A549 (cell line): ENCODE measurements around the gene EHD3.

ENCODE experiments used
- BCL3 ChIP-seq: fragments of >200 bp; sonication (Bioruptor Twin); formaldehyde crosslinking; IDR thresholded peaks from 3 replicates; pipeline ENCODE4 v1.6.1; 2016
- CBX2 ChIP-seq: fragments of 200-600 bp; sonication (generic); IDR thresholded peaks from 2 replicates; pipeline ENCODE4 v1.6.1; 2016; ENCODE audit warnings: low read depth, mild to moderate bottlenecking, borderline replicate concordance
- CTCF ChIP-seq: fragments of >200 bp; sonication (Bioruptor Twin); formaldehyde crosslinking; IDR thresholded peaks from 3 replicates; pipeline ENCODE4 v1.5.1; 2016
- E2F6 ChIP-seq: IDR thresholded peaks from 2 replicates; pipeline ENCODE4 v1.6.1; 2012; ENCODE audit warnings: low read depth, borderline replicate concordance
- EHMT2 ChIP-seq: fragments of 200-600 bp; sonication (generic); IDR thresholded peaks from 2 replicates; pipeline ENCODE4 v1.6.1; 2016; ENCODE audit warnings: antibody characterized with exemption, low read depth, mild to moderate bottlenecking, moderate library complexity
- ESRRA ChIP-seq: fragments of 150-350 bp; IDR thresholded peaks from 2 replicates; pipeline ENCODE4 v1.6.1; 2014; ENCODE audit warnings: mild to moderate bottlenecking, low read length, borderline replicate concordance
- HDAC2 ChIP-seq: fragments of 200-600 bp; sonication (generic); IDR thresholded peaks from 2 replicates; pipeline ENCODE4 v1.6.1; 2016
- HMGXB4 ChIP-seq: fragments of 250-450 bp; sonication (Bioruptor Pico); IDR thresholded peaks from 2 replicates; pipeline ENCODE4 v1.5.0; 2021; ENCODE audit warnings: mild to moderate bottlenecking, moderate library complexity, borderline replicate concordance
- HOXB13 ChIP-seq: fragments of 250-450 bp; sonication (Bioruptor Pico); IDR thresholded peaks from 2 replicates; pipeline ENCODE4 v1.5.0; 2020; ENCODE audit warnings: low read depth, mild to moderate bottlenecking, moderate library complexity
- HOXB5 ChIP-seq: fragments of 250-450 bp; sonication (Bioruptor Pico); IDR thresholded peaks from 2 replicates; pipeline ENCODE4 v1.5.0; 2020; ENCODE audit warnings: mild to moderate bottlenecking, moderate library complexity
- MAFK ChIP-seq: fragments of 450-650 bp; IDR thresholded peaks from 2 replicates; pipeline ENCODE4 v1.6.1; 2014; ENCODE audit not compliant: partially characterized antibody
- MAX ChIP-seq: IDR thresholded peaks from 2 replicates; pipeline ENCODE4 v1.6.1; 2012
- USF2 ChIP-seq: fragments of 450-650 bp; IDR thresholded peaks from 2 replicates; pipeline ENCODE4 v1.6.1; 2014; ENCODE audit warnings: antibody characterized with exemption

GRCh38 chr2:31205186-31205585 is 28.8 kb upstream of the EHD3 start:
- TF ChIP-seq MAX (no peak), BCL3 (no peak), HOXB5 (CRISPR knock-in tag) (no peak), HOXB13 (CRISPR knock-in tag) (no peak), CTCF (no peak), MAFK (no peak), HMGXB4 (CRISPR knock-in tag) (no peak), E2F6 (no peak), ESRRA (no peak), HDAC2 (no peak), USF2 (no peak), CBX2 (no peak), EHMT2 (no peak)
